IPS DF 6.9 (cell line): ENCODE data around the gene ANKS1B.

ENCODE experiments used
- DNase-seq: peaks from one replicate; pipeline ENCODE4 v3.0.0-alpha.2; 2013; ENCODE audit warnings: low read depth, low spot score
- H3K27ac ChIP-seq: one replicate; pipeline ENCODE4 v1.5.1; 2013; ENCODE audit warnings: low read length, control low read depth
- H3K27me3 ChIP-seq: 2 replicates; pipeline ENCODE4 v1.6.1; 2013; ENCODE audit warnings: mild to moderate bottlenecking, low read length; ENCODE audit not compliant: control insufficient read depth, insufficient read depth
- H3K36me3 ChIP-seq: 2 replicates; pipeline ENCODE4 v1.6.1; 2013; ENCODE audit warnings: low read length; ENCODE audit not compliant: control insufficient read depth, insufficient read depth
- H3K4me1 ChIP-seq: 2 replicates; pipeline ENCODE4 v1.6.1; 2013; ENCODE audit warnings: low read length; ENCODE audit not compliant: control insufficient read depth, insufficient read depth
- H3K4me3 ChIP-seq: 2 replicates; pipeline ENCODE4 v1.5.1; 2013; ENCODE audit warnings: mild to moderate bottlenecking, low read length
- H3K9me3 ChIP-seq: 2 replicates; pipeline ENCODE4 v1.6.1; 2013; ENCODE audit warnings: low read length, inconsistent platforms; ENCODE audit not compliant: control insufficient read depth, insufficient read depth
- WGBS: extraction: QIAGEN DNeasy Blood & Tissue Kit; methylation state at CpG from one replicate; pipeline ENCODE4 v1.1.7; 2013; ENCODE audit warnings: mixed read lengths, missing lambda C conversion rate; ENCODE audit not compliant: insufficient read length, insufficient coverage; 5-methylcytosine and 5-hydroxymethylcytosine counted together

The ANKS1B gene

DNA sequence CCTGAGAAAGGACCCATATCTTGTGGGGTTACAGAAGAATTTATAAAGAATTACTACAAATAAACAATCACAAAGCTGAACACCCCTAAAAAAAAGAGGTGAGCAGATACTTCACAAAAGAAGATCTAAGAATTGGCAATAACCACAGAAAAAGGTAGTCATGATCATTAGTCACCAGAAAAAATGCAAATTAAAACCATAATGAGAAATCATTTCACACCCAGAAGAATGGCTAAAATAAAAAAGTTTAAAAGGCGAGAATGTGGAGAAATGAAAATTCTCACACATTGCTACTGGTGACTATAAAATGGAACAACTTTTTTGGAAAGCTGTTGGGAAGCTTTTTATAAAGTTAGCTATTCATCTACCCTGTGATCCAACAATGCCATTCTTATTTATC lies 545.3 kb downstream of the ANKS1B start:
- no CpG with 5 or more reads among the region's 1 CpG for WGBS
- DNase-seq, result no peak
- Histone ChIP-seq H3K27ac (no peak overlapping the region), H3K4me3 (no peak overlapping the region), H3K4me1 (peaks cover 2% of the 10 kb centered on the region; the same call in 1 of the 2 replicates), H3K9me3 (no peaks in the 10 kb centered on the region), H3K27me3 (no peaks in the 10 kb centered on the region), H3K36me3 (no peaks in the 10 kb centered on the region)

DNA sequence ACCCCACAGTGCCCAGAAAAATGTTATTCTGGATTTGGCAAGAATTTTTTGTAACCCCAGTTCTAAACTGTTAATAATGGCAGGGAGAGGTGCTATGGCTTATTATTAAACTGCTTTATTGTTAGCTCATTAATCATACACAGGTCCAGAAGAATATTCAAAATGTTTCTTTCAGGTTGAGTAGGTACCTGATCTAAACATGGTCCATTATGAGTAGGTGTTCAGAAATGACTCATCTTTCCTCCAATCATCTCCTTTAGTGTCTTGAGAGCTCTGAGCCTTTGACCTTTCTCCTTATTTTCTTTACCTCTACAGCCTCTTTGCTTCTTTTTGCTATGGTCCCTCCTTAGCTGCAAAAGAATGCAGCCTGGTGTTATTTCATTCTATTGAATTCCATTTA lies 548.2 kb downstream of the ANKS1B start:
- no peak overlapping the region for H3K4me3 ChIP-seq
- H3K9me3 ChIP-seq, result no peaks in the 10 kb centered on the region
- no peak for DNase-seq

DNA sequence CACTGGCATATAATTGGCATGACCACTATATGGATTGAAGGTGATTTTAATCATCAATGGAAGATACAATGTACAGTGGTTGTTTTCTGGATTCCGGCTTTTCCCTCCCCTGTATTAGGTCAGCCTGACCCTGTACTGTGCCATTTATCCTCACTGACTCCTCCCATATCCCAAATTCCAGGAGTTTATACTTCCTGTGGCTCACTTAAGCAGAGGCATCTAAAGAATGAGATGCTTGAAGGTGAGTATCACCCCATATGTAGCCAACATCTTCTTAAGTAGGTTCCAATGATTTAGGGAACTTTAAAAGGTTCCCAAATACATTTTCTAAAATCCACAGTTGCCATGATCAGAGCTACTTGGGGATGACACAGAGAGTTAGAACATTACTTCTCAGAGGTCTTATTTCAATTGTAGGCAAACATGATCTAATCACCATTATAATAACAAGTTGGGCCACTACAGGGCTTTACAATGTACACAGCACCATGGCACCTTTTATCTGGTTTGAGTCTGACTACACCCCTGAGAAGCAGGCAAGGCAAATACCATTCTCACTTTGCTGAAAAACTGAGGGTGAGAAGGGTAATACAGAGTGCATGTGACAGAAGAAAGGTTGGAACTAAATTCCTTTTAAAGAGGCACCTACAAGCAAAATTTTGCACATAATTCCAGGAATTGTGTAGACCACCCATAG lies 549.5 kb downstream of the ANKS1B start:
- Histone ChIP-seq H3K4me1 (peaks cover 2% of the 10 kb centered on the region; the same call in 1 of the 2 replicates), H3K4me3 (no peak overlapping the region), H3K27me3 (no peaks in the 10 kb centered on the region), H3K9me3 (no peaks in the 10 kb centered on the region), H3K36me3 (no peaks in the 10 kb centered on the region), H3K27ac (no peak overlapping the region)
- no peak for DNase-seq
- no CpG with 5 or more reads among the region's 1 CpG for WGBS

More for the DNA sequence above, 548.2 kb downstream of the ANKS1B start:
- Histone ChIP-seq H3K4me1 (peaks cover 2% of the 10 kb centered on the region; the same call in 1 of the 2 replicates), H3K36me3 (no peaks in the 10 kb centered on the region), H3K27me3 (no peaks in the 10 kb centered on the region), H3K27ac (no peak overlapping the region)

DNA sequence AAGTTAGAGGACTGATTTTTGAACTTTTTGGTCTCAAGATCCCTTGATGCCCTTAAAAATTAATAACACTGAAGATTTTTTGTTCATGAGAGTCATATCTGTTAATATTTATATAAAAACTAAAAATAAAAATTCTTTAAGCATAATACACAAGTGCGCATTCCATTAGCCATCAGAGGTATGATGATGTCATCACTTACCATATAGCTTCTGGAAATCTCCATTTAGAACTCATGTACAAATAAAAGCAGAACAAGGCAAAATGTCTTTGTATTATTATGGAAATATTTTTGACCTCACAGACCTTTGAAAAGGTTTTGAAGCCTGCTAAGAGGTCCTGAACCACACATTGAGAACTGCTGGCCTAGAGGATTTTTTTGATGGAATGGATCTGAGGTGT lies 551.6 kb downstream of the ANKS1B start:
- H3K4me3 ChIP-seq, result no peak overlapping the region
- no peaks in the 10 kb centered on the region for H3K27me3 ChIP-seq
- no peak for DNase-seq
- WGBS, result no CpG with 5 or more reads among the region's 1 CpG
- no peaks in the 10 kb centered on the region for H3K9me3 ChIP-seq
- H3K4me1 ChIP-seq, result peaks cover 2% of the 10 kb centered on the region; the same call in 1 of the 2 replicates
- H3K36me3 ChIP-seq, result no peaks in the 10 kb centered on the region
- H3K27ac ChIP-seq, result no peak overlapping the region

DNA sequence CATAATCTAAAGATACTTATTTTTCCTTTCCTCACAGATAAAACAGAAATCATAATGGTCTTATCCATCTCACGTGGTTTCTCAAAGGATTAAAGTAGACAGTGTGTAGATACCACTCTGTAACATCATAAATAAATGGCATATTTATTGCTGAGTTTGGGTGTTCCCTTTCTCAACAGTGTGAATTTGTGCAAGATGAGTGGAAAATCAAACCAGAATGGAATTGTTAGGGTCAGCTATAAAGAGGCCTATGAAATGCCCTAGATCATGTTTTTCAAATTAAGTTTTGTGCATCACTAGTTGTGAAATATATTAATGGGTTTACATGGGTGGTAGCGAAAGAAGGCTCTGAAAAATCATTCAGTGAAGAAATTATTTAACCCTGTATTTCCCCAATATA lies 553.5 kb downstream of the ANKS1B start:
- no peak overlapping the region for H3K27ac ChIP-seq
- DNase-seq, result no peak
- no peaks in the 10 kb centered on the region for H3K36me3 ChIP-seq
- H3K27me3 ChIP-seq, result no peaks in the 10 kb centered on the region
- H3K4me1 ChIP-seq, result peaks cover 2% of the 10 kb centered on the region; the same call in 1 of the 2 replicates
- whole genome bisulfite sequencing, result no CpG with 5 or more reads among the region's 2 CpGs
- H3K9me3 ChIP-seq, result no peaks in the 10 kb centered on the region
- H3K4me3 ChIP-seq, result no peak overlapping the region

DNA sequence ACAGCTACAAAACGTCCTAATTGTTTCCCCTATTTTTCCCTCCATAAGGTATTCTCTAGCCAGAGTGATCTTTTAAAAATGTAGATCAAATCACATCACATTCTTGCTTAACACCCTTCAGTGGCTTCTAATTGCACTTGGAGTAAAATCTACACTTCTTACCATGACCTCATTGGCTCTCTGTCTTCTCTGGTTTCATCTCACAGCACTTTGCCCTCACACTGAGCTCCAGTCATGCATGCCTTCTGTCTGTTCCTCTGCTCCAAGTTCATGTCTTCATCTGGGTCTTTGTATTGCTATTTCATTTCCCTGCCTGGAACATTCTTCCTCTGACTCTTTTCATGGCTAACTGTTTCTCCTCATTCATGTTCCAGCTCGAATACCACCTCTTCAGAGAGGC lies 557.6 kb downstream of the ANKS1B start:
- Histone ChIP-seq H3K27me3 (no peaks in the 10 kb centered on the region), H3K9me3 (no peaks in the 10 kb centered on the region), H3K4me1 (no peaks in the 10 kb centered on the region), H3K4me3 (no peak overlapping the region), H3K36me3 (no peaks in the 10 kb centered on the region), H3K27ac (no peak overlapping the region)
- WGBS, result no CpG with 5 or more reads among the region's 2 CpGs
- DNase-seq, result no peak

DNA sequence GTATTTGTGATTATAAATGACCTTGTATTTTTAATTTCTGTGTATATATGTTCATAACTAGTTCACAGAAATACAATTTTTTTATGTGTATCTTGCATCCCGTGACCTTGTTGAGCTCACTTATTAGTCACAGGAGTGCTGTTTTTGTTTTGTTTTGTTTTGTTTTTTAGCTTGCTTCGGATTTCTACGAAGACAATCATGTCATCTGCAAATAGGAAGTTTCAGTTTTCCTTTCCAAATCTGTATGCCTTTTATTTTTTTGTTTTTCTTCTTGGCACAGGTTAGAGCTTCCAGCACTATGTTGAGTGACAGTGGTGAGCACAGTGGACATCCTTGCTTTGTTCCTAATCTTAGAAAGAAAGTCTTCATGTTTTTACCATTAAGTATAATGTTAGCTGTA lies 566.4 kb downstream of the ANKS1B start:
- no peaks in the 10 kb centered on the region for H3K36me3 ChIP-seq
- no peak overlapping the region for H3K4me3 ChIP-seq
- no peak overlapping the region for H3K27ac ChIP-seq
- no peaks in the 10 kb centered on the region for H3K9me3 ChIP-seq
- no CpG with 5 or more reads among the region's 3 CpGs for WGBS
- no peaks in the 10 kb centered on the region for H3K4me1 ChIP-seq
- DNase-seq, result no peak
- H3K27me3 ChIP-seq, result no peaks in the 10 kb centered on the region

DNA sequence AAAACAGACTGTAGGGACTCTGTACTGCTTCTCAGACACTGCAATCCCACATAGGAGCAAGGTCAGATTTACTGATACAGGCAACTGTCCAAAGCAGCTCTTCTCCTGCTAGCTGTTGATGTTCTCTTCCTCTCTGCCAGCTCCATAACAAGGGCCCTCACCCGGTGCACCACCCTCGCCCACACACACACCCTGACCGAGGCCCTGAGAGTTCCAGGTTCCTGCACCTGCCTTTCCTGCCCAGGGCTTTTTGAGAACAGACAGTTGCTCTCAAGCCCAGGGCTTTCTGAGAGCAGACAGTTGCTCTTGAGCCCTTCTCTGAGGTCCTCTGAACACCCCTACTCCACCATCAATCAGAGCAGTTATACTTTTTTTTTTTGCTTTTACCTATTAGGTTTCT lies 571.0 kb downstream of the ANKS1B start:
- H3K4me3 ChIP-seq, result no peak overlapping the region
- H3K36me3 ChIP-seq, result no peaks in the 10 kb centered on the region
- no peak overlapping the region for H3K27ac ChIP-seq
- H3K27me3 ChIP-seq, result no peaks in the 10 kb centered on the region; the same call in 1 of the 2 replicates
- no CpG with 5 or more reads among the region's 3 CpGs for WGBS
- no peaks in the 10 kb centered on the region for H3K9me3 ChIP-seq
- DNase-seq, result no peak
- no peaks in the 10 kb centered on the region for H3K4me1 ChIP-seq

DNA sequence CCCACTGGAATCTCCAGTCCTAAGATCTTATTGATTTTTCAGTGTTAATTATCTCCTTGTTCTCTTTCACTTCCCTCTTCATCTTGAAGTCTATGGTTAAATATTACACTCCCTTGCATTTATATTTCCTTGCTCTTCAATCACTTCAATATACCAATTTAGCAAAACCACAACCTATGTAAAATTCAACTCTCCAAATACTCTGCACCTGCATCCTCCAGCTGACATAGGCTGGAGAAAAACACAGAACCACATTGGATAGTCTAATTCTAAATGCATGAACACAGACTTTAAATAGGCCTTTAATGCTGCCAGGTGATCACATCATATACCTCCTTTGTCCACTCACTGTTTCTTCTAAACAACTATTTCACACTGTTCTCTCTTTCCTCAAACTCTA lies 591.0 kb downstream of the ANKS1B start:
- no peak for DNase-seq
- no peaks in the 10 kb centered on the region for H3K36me3 ChIP-seq
- H3K9me3 ChIP-seq, result no peaks in the 10 kb centered on the region
- no peak overlapping the region for H3K27ac ChIP-seq
- H3K4me1 ChIP-seq, result no peaks in the 10 kb centered on the region
- H3K4me3 ChIP-seq, result no peak overlapping the region
- H3K27me3 ChIP-seq, result no peaks in the 10 kb centered on the region

DNA sequence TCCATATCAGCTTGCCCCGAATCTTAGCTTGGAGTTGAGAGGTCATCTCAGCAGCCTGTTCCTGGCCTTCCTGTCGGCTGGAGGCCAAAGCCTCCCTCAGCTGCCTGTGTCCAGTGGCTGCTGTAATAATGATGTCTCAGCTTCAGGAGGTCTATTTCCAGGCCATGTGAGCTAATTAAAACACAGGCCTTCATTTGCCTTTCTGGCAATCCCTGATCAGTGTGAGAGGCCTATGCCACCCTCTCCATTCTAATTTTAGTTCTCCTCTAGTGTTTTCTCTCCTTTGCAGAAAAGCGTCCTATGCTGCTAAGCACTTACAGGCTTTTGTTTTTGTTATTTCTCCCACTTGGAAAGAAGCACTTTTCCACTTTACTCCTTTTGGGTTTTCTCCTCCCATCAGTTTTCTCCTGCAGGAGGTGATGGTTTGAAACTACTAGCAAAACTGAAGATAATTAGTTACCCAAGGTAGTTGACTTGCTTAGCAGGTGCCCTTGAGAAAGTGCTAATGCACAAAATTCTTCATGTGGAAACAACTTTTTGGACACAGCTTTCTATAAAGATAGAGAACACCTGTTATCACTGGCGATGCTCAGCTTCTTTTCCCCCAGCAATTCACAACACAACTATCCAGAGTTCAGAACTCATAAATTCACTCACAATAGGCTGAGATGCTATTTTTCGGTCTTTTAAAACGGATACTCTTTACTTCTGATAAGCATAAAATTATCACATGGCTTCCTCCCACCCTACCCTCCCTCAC lies 592.5 kb downstream of the ANKS1B start:
- no peaks in the 10 kb centered on the region for H3K27me3 ChIP-seq
- H3K9me3 ChIP-seq, result no peaks in the 10 kb centered on the region
- DNase-seq, result no peak
- H3K4me3 ChIP-seq, result no peak overlapping the region
- no peak overlapping the region for H3K27ac ChIP-seq
- no CpG with 5 or more reads among the region's 6 CpGs for WGBS
- H3K4me1 ChIP-seq, result no peaks in the 10 kb centered on the region
- H3K36me3 ChIP-seq, result no peaks in the 10 kb centered on the region

DNA sequence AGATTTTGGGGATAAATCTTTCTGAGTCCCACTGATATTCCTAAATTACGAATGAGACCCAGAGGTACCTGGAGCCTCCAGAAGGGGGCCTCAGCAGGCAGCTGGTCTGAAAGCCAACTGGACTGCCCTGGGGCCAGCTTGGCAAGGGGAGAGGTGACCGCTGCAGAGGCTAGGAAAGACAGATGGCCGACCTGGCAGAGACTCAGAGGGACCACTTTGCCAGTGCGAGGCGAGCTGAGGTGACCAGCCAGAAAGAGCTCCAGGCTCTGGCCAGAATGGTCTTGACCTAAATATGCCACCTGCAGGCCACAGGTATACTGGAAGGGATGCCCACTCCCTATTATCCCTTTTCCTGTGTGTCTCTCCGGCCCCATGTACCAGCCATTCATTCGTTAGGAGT lies 594.0 kb downstream of the ANKS1B start:
- peak; percentile 16 for DNase-seq
- Histone ChIP-seq H3K27ac (no peak overlapping the region), H3K27me3 (no peaks in the 10 kb centered on the region), H3K9me3 (no peaks in the 10 kb centered on the region), H3K4me1 (no peaks in the 10 kb centered on the region), H3K4me3 (no peak overlapping the region), H3K36me3 (no peaks in the 10 kb centered on the region)
- WGBS, result no CpG with 5 or more reads among the region's 7 CpGs
